ENCODE data around the gene MCF2L2.

MCF2L2 gene

GRCh38 chr3:183291497-183292031, 136.9 kb downstream of the MCF2L2 start:
- Histone ChIP-seq H3K4me1 (ENCODE audit: insufficient read depth, insufficient read length) (no peaks in the 10 kb centered on the region), H3K4me3 (ENCODE audit: insufficient read length, low read depth) (no peak overlapping the region), H3K36me3 (ENCODE audit: insufficient read depth, insufficient read length, low read length) (no peaks in the 10 kb centered on the region)

DNA sequence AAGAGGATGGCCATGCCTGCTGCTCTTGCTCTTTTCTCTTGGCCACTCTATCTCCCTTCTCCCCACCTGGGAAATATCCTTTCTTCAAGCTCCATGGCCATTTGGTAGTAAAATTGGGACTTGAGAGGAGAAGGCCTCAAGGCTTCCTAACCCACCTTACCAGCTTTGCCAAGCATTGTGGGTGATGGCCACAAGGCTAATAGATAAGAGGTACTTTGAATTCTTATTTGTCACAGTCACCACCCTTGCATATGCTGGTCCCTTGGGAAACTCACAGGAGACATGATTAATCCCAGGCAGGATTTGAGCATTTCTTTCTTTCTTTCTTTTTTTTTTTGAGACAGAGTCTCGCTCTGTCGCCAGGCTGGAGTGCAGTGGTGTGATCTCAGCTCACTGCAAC, 138.2 kb downstream of the MCF2L2 start:
- no peak for DNase-seq (ENCODE audit: low read depth, low spot score)
- no peaks in the 10 kb centered on the region for H3K4me1 ChIP-seq (ENCODE audit: insufficient read depth, insufficient read length)

More at GRCh38 chr3:183291497-183292031, 136.9 kb downstream of the MCF2L2 start:
- no peak overlapping the region for H3K9ac ChIP-seq (ENCODE audit: insufficient read length, low read depth)
- TF ChIP-seq ZNF274 (IDR thresholded peaks at IDR 0.05; ENCODE audit: low read depth, low read length): no peak
- no peak for TF ChIP-seq YY1 (IDR thresholded peaks at IDR 0.05; ENCODE audit: insufficient read depth, insufficient read length)
- no peak for TF ChIP-seq SUZ12 (IDR thresholded peaks at IDR 0.05; ENCODE audit: extremely low read depth, insufficient read depth, insufficient read length)
- H3K9me3 ChIP-seq (ENCODE audit: insufficient read depth, low read length): no peaks in the 10 kb centered on the region
- H3K27me3 ChIP-seq (ENCODE audit: insufficient read depth, insufficient read length): no peaks in the 10 kb centered on the region
- DNase-seq (ENCODE audit: low read depth, low spot score): no peak

GRCh38 chr3:183288117-183288516, 140.3 kb downstream of the MCF2L2 start:
- Histone ChIP-seq H3K9ac (ENCODE audit: insufficient read length, low read depth) (no peak overlapping the region), H3K4me3 (ENCODE audit: insufficient read length, low read depth) (no peak overlapping the region), H3K27me3 (ENCODE audit: insufficient read depth, insufficient read length) (no peaks in the 10 kb centered on the region), H3K36me3 (ENCODE audit: insufficient read depth, insufficient read length, low read length) (no peaks in the 10 kb centered on the region), H3K9me3 (ENCODE audit: insufficient read depth, low read length) (no peaks in the 10 kb centered on the region), H3K4me1 (ENCODE audit: insufficient read depth, insufficient read length) (no peaks in the 10 kb centered on the region)
- DNase-seq (ENCODE audit: low read depth, low spot score): no peak
- no peak for TF ChIP-seq SUZ12 (IDR thresholded peaks at IDR 0.05; ENCODE audit: extremely low read depth, insufficient read depth, insufficient read length)
- no peak for TF ChIP-seq YY1 (IDR thresholded peaks at IDR 0.05; ENCODE audit: insufficient read depth, insufficient read length)
- no peak for TF ChIP-seq ZNF274 (IDR thresholded peaks at IDR 0.05; ENCODE audit: low read depth, low read length)

More for the DNA sequence above, 138.2 kb downstream of the MCF2L2 start:
- Histone ChIP-seq H3K9ac (ENCODE audit: insufficient read length, low read depth) (no peak overlapping the region), H3K9me3 (ENCODE audit: insufficient read depth, low read length) (no peaks in the 10 kb centered on the region), H3K27me3 (ENCODE audit: insufficient read depth, insufficient read length) (no peaks in the 10 kb centered on the region), H3K36me3 (ENCODE audit: insufficient read depth, insufficient read length, low read length) (no peaks in the 10 kb centered on the region), H3K4me3 (ENCODE audit: insufficient read length, low read depth) (no peak overlapping the region)
- TF ChIP-seq ZNF274 (IDR thresholded peaks at IDR 0.05; ENCODE audit: low read depth, low read length) (no peak), SUZ12 (IDR thresholded peaks at IDR 0.05; ENCODE audit: extremely low read depth, insufficient read depth, insufficient read length) (no peak), YY1 (IDR thresholded peaks at IDR 0.05; ENCODE audit: insufficient read depth, insufficient read length) (no peak)

- H3K27me3 ChIP-seq (ENCODE audit: insufficient read depth, insufficient read length): no peaks in the 10 kb centered on the region
- no peaks in the 10 kb centered on the region for H3K4me1 ChIP-seq (ENCODE audit: insufficient read depth, insufficient read length)
- TF ChIP-seq SUZ12 (IDR thresholded peaks at IDR 0.05; ENCODE audit: extremely low read depth, insufficient read depth, insufficient read length) (no peak), YY1 (IDR thresholded peaks at IDR 0.05; ENCODE audit: insufficient read depth, insufficient read length) (no peak), ZNF274 (IDR thresholded peaks at IDR 0.05; ENCODE audit: low read depth, low read length) (no peak)
- no peak overlapping the region for H3K9ac ChIP-seq (ENCODE audit: insufficient read length, low read depth)
- H3K36me3 ChIP-seq (ENCODE audit: insufficient read depth, insufficient read length, low read length): no peaks in the 10 kb centered on the region
- no peaks in the 10 kb centered on the region for H3K9me3 ChIP-seq (ENCODE audit: insufficient read depth, low read length)
- no peak for DNase-seq (ENCODE audit: low read depth, low spot score)
- no peak overlapping the region for H3K4me3 ChIP-seq (ENCODE audit: insufficient read length, low read depth)
Measured at GRCh38 chr3:183287301-183287971, 141.0 kb downstream of the MCF2L2 start.

GRCh38 chr3:183285828-183286457, 142.5 kb downstream of the MCF2L2 start:
- Histone ChIP-seq H3K4me1 (ENCODE audit: insufficient read depth, insufficient read length) (no peaks in the 10 kb centered on the region), H3K9me3 (ENCODE audit: insufficient read depth, low read length) (no peaks in the 10 kb centered on the region), H3K36me3 (ENCODE audit: insufficient read depth, insufficient read length, low read length) (no peaks in the 10 kb centered on the region), H3K27me3 (ENCODE audit: insufficient read depth, insufficient read length) (no peaks in the 10 kb centered on the region), H3K4me3 (ENCODE audit: insufficient read length, low read depth) (no peak overlapping the region), H3K9ac (ENCODE audit: insufficient read length, low read depth) (no peak overlapping the region)
- no peak for TF ChIP-seq YY1 (IDR thresholded peaks at IDR 0.05; ENCODE audit: insufficient read depth, insufficient read length)
- DNase-seq (ENCODE audit: low read depth, low spot score): no peak

- H3K27me3 ChIP-seq (ENCODE audit: insufficient read depth, insufficient read length): no peaks in the 10 kb centered on the region
- no peaks in the 10 kb centered on the region for H3K4me1 ChIP-seq (ENCODE audit: insufficient read depth, insufficient read length)
- no peaks in the 10 kb centered on the region for H3K9me3 ChIP-seq (ENCODE audit: insufficient read depth, low read length)
- H3K36me3 ChIP-seq (ENCODE audit: insufficient read depth, insufficient read length, low read length): no peaks in the 10 kb centered on the region
- DNase-seq (ENCODE audit: low read depth, low spot score): no peak
- H3K9ac ChIP-seq (ENCODE audit: insufficient read length, low read depth): no peak overlapping the region
- H3K4me3 ChIP-seq (ENCODE audit: insufficient read length, low read depth): no peak overlapping the region
- TF ChIP-seq YY1 (IDR thresholded peaks at IDR 0.05; ENCODE audit: insufficient read depth, insufficient read length) (no peak), ZNF274 (IDR thresholded peaks at IDR 0.05; ENCODE audit: low read depth, low read length) (no peak), SUZ12 (IDR thresholded peaks at IDR 0.05; ENCODE audit: extremely low read depth, insufficient read depth, insufficient read length) (no peak)
Measured at GRCh38 chr3:183285318-183285717, 143.1 kb downstream of the MCF2L2 start.

- Histone ChIP-seq H3K36me3 (ENCODE audit: insufficient read depth, insufficient read length, low read length) (no peaks in the 10 kb centered on the region), H3K9ac (ENCODE audit: insufficient read length, low read depth) (no peak overlapping the region), H3K9me3 (ENCODE audit: insufficient read depth, low read length) (no peaks in the 10 kb centered on the region), H3K4me1 (ENCODE audit: insufficient read depth, insufficient read length) (peaks cover under 1% of the 10 kb centered on the region), H3K27me3 (ENCODE audit: insufficient read depth, insufficient read length) (no peaks in the 10 kb centered on the region), H3K4me3 (ENCODE audit: insufficient read length, low read depth) (no peak overlapping the region)
- no peak for DNase-seq (ENCODE audit: low read depth, low spot score)
- TF ChIP-seq YY1 (IDR thresholded peaks at IDR 0.05; ENCODE audit: insufficient read depth, insufficient read length): no peak
- no peak for TF ChIP-seq ZNF274 (IDR thresholded peaks at IDR 0.05; ENCODE audit: low read depth, low read length)
- no peak for TF ChIP-seq SUZ12 (IDR thresholded peaks at IDR 0.05; ENCODE audit: extremely low read depth, insufficient read depth, insufficient read length)
Measured at GRCh38 chr3:183284570-183284969, 143.8 kb downstream of the MCF2L2 start.

Measured in NT2/D1 (cell line).